Measurements from ENCODE around the gene YIF1A. TPM values are rescaled to one million over a fixed set of nuclear protein-coding genes. Genes with fewer than 3 reads are reported as not detected.

Gene YIF1A
- total and polyA plus RNA-seq, 2 of the 4 experiments (the other 2 are of a cell fraction): 128 to 207 TPM

DNA sequence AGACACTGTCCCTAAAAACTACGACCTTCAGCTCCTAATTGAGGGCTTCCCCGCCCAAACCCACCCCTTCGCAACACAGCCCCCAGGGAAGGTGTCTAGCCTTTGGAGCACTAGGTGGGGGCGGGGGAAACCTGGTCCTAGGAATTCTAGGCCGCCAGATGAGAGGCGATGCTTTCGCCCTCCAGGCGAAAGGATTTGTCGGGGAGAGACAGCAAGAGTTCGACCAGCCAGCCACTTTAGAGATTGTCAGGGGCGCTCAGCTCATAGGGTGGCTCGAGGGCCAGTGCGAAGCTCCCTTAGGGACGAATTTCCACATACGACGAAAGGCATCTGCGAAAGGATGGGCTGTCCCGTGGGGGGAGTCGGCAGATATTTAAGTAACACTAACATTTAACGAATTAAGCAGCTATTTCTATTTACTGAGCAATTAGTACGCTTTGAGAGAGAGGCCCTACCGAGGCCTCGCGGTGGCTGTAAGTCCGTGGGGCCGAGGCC is 22.6 kb upstream of the YIF1A start:
- peaks cover 0 to 30% of the 10 kb centered on the region in 2 experiments; a peak in 2 of 4 replicates for H3K79me1 ChIP-seq (ENCODE audit: low read depth in 1 of 2, low read length in 2 of 2)
- H4K5ac ChIP-seq (ENCODE audit: low read depth, low read length): no peak overlapping the region
- in situ Hi-C loops (cut with MboI; ENCODE audit: low sequenced_read_pairs) (no loop called here), dilution Hi-C loops (cut with HindIII; ENCODE audit: low sequenced_read_pairs, unreplicated experiment) (no loop called here), intact Hi-C loops (cut with micrococcal nuclease) (loop anchor here (1.0 kb wide), 1 partner anchor 75 kb away; no protein-coding TSS in a partner anchor)
- H3K4me2 ChIP-seq (ENCODE audit: low read depth, low read length): no peak overlapping the region; the same call in 1 of the 2 replicates
- no peak overlapping the region for H3K9ac ChIP-seq (ENCODE audit: low read depth, low read length)
- no peak overlapping the region for H3K56ac ChIP-seq (ENCODE audit: extremely low read depth, insufficient read depth, low read length)
- H2BK20ac ChIP-seq (ENCODE audit: low read depth, low read length): no peak overlapping the region
- H3K4me3 ChIP-seq (ENCODE audit: insufficient read depth, low read depth, low read length): peak overlapping the region; percentile 63; the same call in 1 of the 2 replicates
- H2BK15ac ChIP-seq (ENCODE audit: low read depth, low read length): no peak overlapping the region; the same call in 2 of the 3 replicates
- WGBS, 2 experiments (ENCODE audit: extremely low coverage in 2 of 2, insufficient read length in 1 of 2): 18% methylated on average over 12 of the region's 26 CpGs; no CpG with 5 or more reads in 1 of the 2 experiments
- no peaks in the 10 kb centered on the region for H3K36me3 ChIP-seq (ENCODE audit: control insufficient read depth, insufficient read depth, low read length)
- peak overlapping the region; percentile 20 for H2AK9ac ChIP-seq (replicated peaks; ENCODE audit: low read depth, low read length, poor library complexity)
- ChIA-PET POLR2A (ENCODE audit: unreplicated experiment) (interaction anchor here (0.7 to 2.9 kb wide), 5 partner anchors 16 to 486 kb away, joined by 3 to 23 read pairs (median 5); partner anchors contain the start of gene RIN1), CTCF (interaction anchor here (0.5 to 2.4 kb wide), 13 partner anchors 11 to 123 kb away, joined by 3 to 17 read pairs (median 4); partner anchors contain the start of genes B4GAT1, BRMS1 and RIN1)
- no TSS peak for BruUV-seq (replicated peaks)
- H3K9me1 ChIP-seq (ENCODE audit: insufficient read depth, low read length): no peaks in the 10 kb centered on the region
- no peak overlapping the region for H3K18ac ChIP-seq (ENCODE audit: low read depth, low read length)
- no peak overlapping the region for H2BK120ac ChIP-seq (ENCODE audit: low read depth, low read length)
- H3K14ac ChIP-seq (replicated peaks; ENCODE audit: low read depth, low read length): no peak overlapping the region
- ATAC-seq (ENCODE audit: low read depth) (no peak), DNase-seq (no peak)
- 0 out of 2 replicates have a peak overlapping the region, but pooled peaks have one; percentile 21 for H2AK5ac ChIP-seq (ENCODE audit: low read depth, low read length)
- H3K9me3 ChIP-seq (ENCODE audit: control insufficient read depth, insufficient read depth, low read length): no peaks in the 10 kb centered on the region
- peak overlapping the region in 1 of 2 experiments; percentile 48; a peak in 1 of 4 replicates for H4K8ac ChIP-seq (ENCODE audit: low read depth in 2 of 2, low read length in 2 of 2)
- H4K91ac ChIP-seq (ENCODE audit: insufficient read depth, low read depth, low read length): no peak overlapping the region; the same call in 1 of the 2 replicates
- peaks cover 36% of the 10 kb centered on the region for H4K20me1 ChIP-seq (ENCODE audit: insufficient read depth, low read length)
- no peak overlapping the region for H3K23ac ChIP-seq (ENCODE audit: low read depth, low read length)
- no peak overlapping the region for H2BK5ac ChIP-seq (ENCODE audit: low read depth, low read length, poor library complexity, severe bottlenecking)
- no peak overlapping the region for H3K27ac ChIP-seq (ENCODE audit: insufficient read depth, low read length)
- peak overlapping the region; percentile 38 for H2AFZ ChIP-seq (replicated peaks; ENCODE audit: low read length, poor library complexity)
- H3K4me1 ChIP-seq (ENCODE audit: control insufficient read depth, insufficient read depth, low read length): peaks cover 14% of the 10 kb centered on the region
- peaks cover 4% of the 10 kb centered on the region for H3K27me3 ChIP-seq (ENCODE audit: control insufficient read depth, insufficient read depth, low read length)
- no peak overlapping the region for H3K4ac ChIP-seq (ENCODE audit: low read depth, low read length)
- TF ChIP-seq BHLHE40 (IDR thresholded peaks at IDR 0.05; ENCODE audit: low read depth, low read length) (no peak), MAZ (IDR thresholded peaks at IDR 0.05; ENCODE audit: borderline replicate concordance, low read depth, low read length) (no peak), RFX5 (IDR thresholded peaks at IDR 0.05; ENCODE audit: low read depth, low read length) (no peak), MXI1 (IDR thresholded peaks at IDR 0.05; ENCODE audit: borderline replicate concordance, low read depth, low read length) (no peak), NFE2L2 (IDR thresholded peaks at IDR 0.05; ENCODE audit: low read depth, low read length) (no peak), CEBPB (IDR thresholded peaks at IDR 0.05; ENCODE audit: low read depth, low read length) (no peak), RAD21 (IDR thresholded peaks at IDR 0.05; ENCODE audit: low read length) (no peak), CHD1 (IDR thresholded peaks at IDR 0.05; ENCODE audit: low read depth, low read length) (no peak), MAFK (IDR thresholded peaks at IDR 0.05; ENCODE audit: low read depth, low read length) (no peak), POLR2A (IDR thresholded peaks at IDR 0.05; ENCODE audit: low read depth, low read length) (no peak), SMC3 (IDR thresholded peaks at IDR 0.05; ENCODE audit: low read depth, low read length) (no peak), FOS (IDR thresholded peaks at IDR 0.05; ENCODE audit: low read depth, low read length) (no peak)
- TF ChIP-seq, protein P1, sequence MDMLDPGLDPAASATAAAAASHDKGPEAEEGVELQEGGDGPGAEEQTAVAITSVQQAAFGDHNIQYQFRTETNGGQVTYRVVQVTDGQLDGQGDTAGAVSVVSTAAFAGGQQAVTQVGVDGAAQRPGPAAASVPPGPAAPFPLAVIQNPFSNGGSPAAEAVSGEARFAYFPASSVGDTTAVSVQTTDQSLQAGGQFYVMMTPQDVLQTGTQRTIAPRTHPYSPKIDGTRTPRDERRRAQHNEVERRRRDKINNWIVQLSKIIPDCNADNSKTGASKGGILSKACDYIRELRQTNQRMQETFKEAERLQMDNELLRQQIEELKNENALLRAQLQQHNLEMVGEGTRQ (IDR thresholded peaks at IDR 0.05; ENCODE audit: low read depth, low read length): no peak
- TF ChIP-seq, protein P2, sequence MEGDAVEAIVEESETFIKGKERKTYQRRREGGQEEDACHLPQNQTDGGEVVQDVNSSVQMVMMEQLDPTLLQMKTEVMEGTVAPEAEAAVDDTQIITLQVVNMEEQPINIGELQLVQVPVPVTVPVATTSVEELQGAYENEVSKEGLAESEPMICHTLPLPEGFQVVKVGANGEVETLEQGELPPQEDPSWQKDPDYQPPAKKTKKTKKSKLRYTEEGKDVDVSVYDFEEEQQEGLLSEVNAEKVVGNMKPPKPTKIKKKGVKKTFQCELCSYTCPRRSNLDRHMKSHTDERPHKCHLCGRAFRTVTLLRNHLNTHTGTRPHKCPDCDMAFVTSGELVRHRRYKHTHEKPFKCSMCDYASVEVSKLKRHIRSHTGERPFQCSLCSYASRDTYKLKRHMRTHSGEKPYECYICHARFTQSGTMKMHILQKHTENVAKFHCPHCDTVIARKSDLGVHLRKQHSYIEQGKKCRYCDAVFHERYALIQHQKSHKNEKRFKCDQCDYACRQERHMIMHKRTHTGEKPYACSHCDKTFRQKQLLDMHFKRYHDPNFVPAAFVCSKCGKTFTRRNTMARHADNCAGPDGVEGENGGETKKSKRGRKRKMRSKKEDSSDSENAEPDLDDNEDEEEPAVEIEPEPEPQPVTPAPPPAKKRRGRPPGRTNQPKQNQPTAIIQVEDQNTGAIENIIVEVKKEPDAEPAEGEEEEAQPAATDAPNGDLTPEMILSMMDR (conservative IDR thresholded peaks at IDR 0.05; ENCODE audit: low read depth, low read length): no peak
- TF ChIP-seq, protein P3, sequence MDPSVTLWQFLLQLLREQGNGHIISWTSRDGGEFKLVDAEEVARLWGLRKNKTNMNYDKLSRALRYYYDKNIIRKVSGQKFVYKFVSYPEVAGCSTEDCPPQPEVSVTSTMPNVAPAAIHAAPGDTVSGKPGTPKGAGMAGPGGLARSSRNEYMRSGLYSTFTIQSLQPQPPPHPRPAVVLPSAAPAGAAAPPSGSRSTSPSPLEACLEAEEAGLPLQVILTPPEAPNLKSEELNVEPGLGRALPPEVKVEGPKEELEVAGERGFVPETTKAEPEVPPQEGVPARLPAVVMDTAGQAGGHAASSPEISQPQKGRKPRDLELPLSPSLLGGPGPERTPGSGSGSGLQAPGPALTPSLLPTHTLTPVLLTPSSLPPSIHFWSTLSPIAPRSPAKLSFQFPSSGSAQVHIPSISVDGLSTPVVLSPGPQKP (IDR thresholded peaks at IDR 0.05; ENCODE audit: borderline replicate concordance, low read depth, low read length): no peak
